ENCODE measurements around the gene ITFG2. TPM values are rescaled to one million over a fixed set of nuclear protein-coding genes. Genes with fewer than 3 reads are reported as not detected.
A peak's percentile ranks its signal among the peaks of the same experiment; 100 is the strongest.

Gene ITFG2
- total and polyA plus RNA-seq, 2 of the 13 experiments (the other 11 are each of a cell fraction or from before 2014, with no cell fraction given) = 14.8 to 15.5 TPM

GRCh38 chr12:2820432-2820831 lies 8.0 kb downstream of the ITFG2 start:
- TF ChIP-seq PTBP1 (IDR thresholded peaks at IDR 0.05; ENCODE audit: low read depth, low read length, poor library complexity, severe bottlenecking) (no peak), ATF7-NPFF (CRISPR knock-in tag; IDR thresholded peaks at IDR 0.05; ENCODE audit: low read depth) (no peak), MXI1 (IDR thresholded peaks at IDR 0.05; ENCODE audit: borderline replicate concordance, low read depth, low read length) (no peak)
- Histone ChIP-seq H3K79me2 (ENCODE audit: insufficient read depth, low read length) (no peaks in the 10 kb centered on the region), H3K9me3 (ENCODE audit: low read length) (no peaks in the 10 kb centered on the region), H3K4me2 (ENCODE audit: low read depth, low read length) (no peak overlapping the region), H4K20me1 (ENCODE audit: insufficient read depth, low read length) (no peaks in the 10 kb centered on the region; the same call in 1 of the 2 replicates), H3K4me1 (ENCODE audit: insufficient read depth, low read length) (no peaks in the 10 kb centered on the region), H3K27me3 (ENCODE audit: control insufficient read depth in 1 of 2, insufficient read depth in 2 of 2, low read length in 2 of 2) (no peaks in the 10 kb centered on the region), H3K9ac (ENCODE audit: insufficient read depth, low read depth, low read length) (no peak overlapping the region), H3K27ac (ENCODE audit: extremely low read length, insufficient read depth, low read length) (no peak overlapping the region), H2AFZ (ENCODE audit: low read length) (no peak overlapping the region), H3K36me3 (replicated peaks in 1 of 2; ENCODE audit: control insufficient read depth in 1 of 2, insufficient read depth in 2 of 2, low read length in 2 of 2) (peaks cover 22 to 63% of the 10 kb centered on the region in 2 experiments), H3K4me3 (replicated peaks in 1 of 3; ENCODE audit: insufficient read depth in 1 of 3, low read depth in 2 of 3, low read length in 3 of 3) (no peak overlapping the region)
- CTCF ChIA-PET (ENCODE audit: low intra/inter-chr PET ratio, low total read pairs) = no interaction called here
- DNase-seq (ENCODE audit: low spot score) (no peak), FAIRE-seq (no peak), ATAC-seq (no peak)
- WGBS (ENCODE audit: low lambda C conversion rate) = 93% methylated on average over 8 of the region's 9 CpGs
- in situ Hi-C loops (cut with HindIII; ENCODE audit: extremely low pct_ligation_motif_present, low pct_unique_long_range_greater_than_20kb) = no loop called here
- BruUV-seq (replicated peaks) = no TSS peak
- POLR2A ChIA-PET = no interaction called here
- intact Hi-C loops (cut with micrococcal nuclease; ENCODE audit: unreplicated experiment) = no loop called here

DNA sequence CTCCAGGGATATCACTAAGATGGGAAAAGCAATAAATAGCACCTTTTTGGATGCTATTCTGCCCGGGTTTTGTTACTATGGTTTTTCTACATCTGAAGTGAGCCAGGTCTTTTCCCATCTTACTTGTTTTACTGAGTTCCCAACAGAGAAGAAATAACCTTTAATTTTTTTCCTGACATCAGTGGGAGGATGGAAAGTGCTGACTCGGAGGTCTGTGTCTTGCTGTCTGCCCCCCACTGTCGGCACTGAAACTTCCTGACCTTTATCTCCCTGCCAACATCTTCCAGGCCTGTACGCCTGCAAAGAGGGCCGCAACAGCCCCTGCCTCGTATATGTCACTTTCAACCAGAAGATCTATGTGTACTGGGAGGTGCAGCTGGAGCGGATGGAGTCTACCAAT lies 11.0 kb downstream of the ITFG2 start:
- FAIRE-seq = no peak
- Histone ChIP-seq H3K9me3 (ENCODE audit: low read length) (no peaks in the 10 kb centered on the region), H3K9ac (ENCODE audit: insufficient read depth, low read depth, low read length) (no peak overlapping the region), H3K4me1 (ENCODE audit: insufficient read depth, low read length) (no peaks in the 10 kb centered on the region), H3K79me2 (ENCODE audit: insufficient read depth, low read length) (no peaks in the 10 kb centered on the region), H3K27me3 (ENCODE audit: control insufficient read depth in 1 of 2, insufficient read depth in 2 of 2, low read length in 2 of 2) (no peaks in the 10 kb centered on the region), H3K27ac (ENCODE audit: extremely low read length, insufficient read depth, low read length) (no peak overlapping the region), H4K20me1 (ENCODE audit: insufficient read depth, low read length) (no peaks in the 10 kb centered on the region), H3K4me3 (replicated peaks in 1 of 3; ENCODE audit: insufficient read depth in 1 of 3, low read depth in 2 of 3, low read length in 3 of 3) (no peak overlapping the region), H2AFZ (ENCODE audit: low read length) (no peak overlapping the region), H3K36me3 (replicated peaks in 1 of 2; ENCODE audit: control insufficient read depth in 1 of 2, insufficient read depth in 2 of 2, low read length in 2 of 2) (peaks cover 26 to 75% of the 10 kb centered on the region in 2 experiments; a peak in 4 of 5 replicates), H3K4me2 (ENCODE audit: low read depth, low read length) (no peak overlapping the region)
- WGBS (ENCODE audit: low lambda C conversion rate) = 88% methylated on average over 7 of the region's 7 CpGs
- BruUV-seq (replicated peaks) = no TSS peak
- DNase-seq (ENCODE audit: low spot score) = no peak
- intact Hi-C loops (cut with micrococcal nuclease; ENCODE audit: unreplicated experiment) = no loop called here
- ChIA-PET POLR2A (no interaction called here), CTCF (ENCODE audit: low intra/inter-chr PET ratio, low total read pairs) (no interaction called here)
- in situ Hi-C loops (cut with HindIII; ENCODE audit: extremely low pct_ligation_motif_present, low pct_unique_long_range_greater_than_20kb) = no loop called here
- ATAC-seq = no peak
- no peak for TF ChIP-seq EP300 (IDR thresholded peaks at IDR 0.05; ENCODE audit: low read depth in 2 of 2, low read length in 2 of 2)
- no peak for TF ChIP-seq EP300 (CRISPR knock-in tag; IDR thresholded peaks at IDR 0.05; ENCODE audit: borderline replicate concordance)
- TF ChIP-seq MAFF (IDR thresholded peaks at IDR 0.05; ENCODE audit: low read depth, low read length) = peak; percentile 93
- no peak for TF ChIP-seq SP2 (CRISPR knock-in tag; IDR thresholded peaks at IDR 0.05)
- no peak for TF ChIP-seq CHD2 (IDR thresholded peaks at IDR 0.05; ENCODE audit: low read depth, low read length)
- no peak for TF ChIP-seq THAP11 (CRISPR knock-in tag; IDR thresholded peaks at IDR 0.05)
- TF ChIP-seq, protein P1, sequence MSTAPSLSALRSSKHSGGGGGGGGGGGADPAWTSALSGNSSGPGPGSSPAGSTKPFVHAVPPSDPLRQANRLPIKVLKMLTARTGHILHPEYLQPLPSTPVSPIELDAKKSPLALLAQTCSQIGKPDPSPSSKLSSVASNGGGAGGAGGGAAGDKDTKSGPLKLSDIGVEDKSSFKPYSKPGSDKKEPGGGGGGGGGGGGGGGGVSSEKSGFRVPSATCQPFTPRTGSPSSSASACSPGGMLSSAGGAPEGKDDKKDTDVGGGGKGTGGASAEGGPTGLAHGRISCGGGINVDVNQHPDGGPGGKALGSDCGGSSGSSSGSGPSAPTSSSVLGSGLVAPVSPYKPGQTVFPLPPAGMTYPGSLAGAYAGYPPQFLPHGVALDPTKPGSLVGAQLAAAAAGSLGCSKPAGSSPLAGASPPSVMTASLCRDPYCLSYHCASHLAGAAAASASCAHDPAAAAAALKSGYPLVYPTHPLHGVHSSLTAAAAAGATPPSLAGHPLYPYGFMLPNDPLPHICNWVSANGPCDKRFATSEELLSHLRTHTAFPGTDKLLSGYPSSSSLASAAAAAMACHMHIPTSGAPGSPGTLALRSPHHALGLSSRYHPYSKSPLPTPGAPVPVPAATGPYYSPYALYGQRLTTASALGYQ (CRISPR knock-in tag; IDR thresholded peaks at IDR 0.05) = no peak
- TF ChIP-seq ZNF350 (CRISPR knock-in tag; IDR thresholded peaks at IDR 0.05; ENCODE audit: borderline replicate concordance, low read depth) = no peak
- TF ChIP-seq CEBPB (IDR thresholded peaks at IDR 0.05; ENCODE audit: borderline replicate concordance, low read depth, low read length) = no peak
- TF ChIP-seq ELF3 (CRISPR knock-in tag; IDR thresholded peaks at IDR 0.05) = no peak
- TF ChIP-seq, protein P2, sequence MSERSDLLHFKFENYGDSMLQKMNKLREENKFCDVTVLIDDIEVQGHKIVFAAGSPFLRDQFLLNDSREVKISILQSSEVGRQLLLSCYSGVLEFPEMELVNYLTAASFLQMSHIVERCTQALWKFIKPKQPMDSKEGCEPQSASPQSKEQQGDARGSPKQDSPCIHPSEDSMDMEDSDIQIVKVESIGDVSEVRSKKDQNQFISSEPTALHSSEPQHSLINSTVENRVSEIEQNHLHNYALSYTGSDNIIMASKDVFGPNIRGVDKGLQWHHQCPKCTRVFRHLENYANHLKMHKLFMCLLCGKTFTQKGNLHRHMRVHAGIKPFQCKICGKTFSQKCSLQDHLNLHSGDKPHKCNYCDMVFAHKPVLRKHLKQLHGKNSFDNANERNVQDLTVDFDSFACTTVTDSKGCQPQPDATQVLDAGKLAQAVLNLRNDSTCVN (CRISPR knock-in tag; IDR thresholded peaks at IDR 0.05; ENCODE audit: borderline replicate concordance) = no peak
- TF ChIP-seq ZFP1 (CRISPR knock-in tag; IDR thresholded peaks at IDR 0.05) = no peak
- TF ChIP-seq, protein P3, sequence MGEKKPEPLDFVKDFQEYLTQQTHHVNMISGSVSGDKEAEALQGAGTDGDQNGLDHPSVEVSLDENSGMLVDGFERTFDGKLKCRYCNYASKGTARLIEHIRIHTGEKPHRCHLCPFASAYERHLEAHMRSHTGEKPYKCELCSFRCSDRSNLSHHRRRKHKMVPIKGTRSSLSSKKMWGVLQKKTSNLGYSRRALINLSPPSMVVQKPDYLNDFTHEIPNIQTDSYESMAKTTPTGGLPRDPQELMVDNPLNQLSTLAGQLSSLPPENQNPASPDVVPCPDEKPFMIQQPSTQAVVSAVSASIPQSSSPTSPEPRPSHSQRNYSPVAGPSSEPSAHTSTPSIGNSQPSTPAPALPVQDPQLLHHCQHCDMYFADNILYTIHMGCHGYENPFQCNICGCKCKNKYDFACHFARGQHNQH (CRISPR knock-in tag; IDR thresholded peaks at IDR 0.05) = no peak
- TF ChIP-seq MAFK (conservative IDR thresholded peaks at IDR 0.05 in 1 of 2, IDR thresholded peaks at IDR 0.05 in 1 of 2; ENCODE audit: low read length in 2 of 2) = peak; percentile 92 to 96
